ENCODE measurements around the gene TRIM7. TPM values are rescaled to one million over a fixed set of nuclear protein-coding genes. Genes with fewer than 3 reads are reported as not detected.
A peak's percentile ranks its signal among the peaks of the same experiment; 100 is the strongest.

The TRIM7 gene
- total and polyA plus RNA-seq, 2 of the 4 experiments (the other 2 are of a cell fraction), result 0.54 to 1.0 TPM

GRCh38 chr5:181207214-181207959 lies 2.4 kb upstream of the TRIM7 start:
- CTCF ChIA-PET, result interaction anchor here (0.7 to 1.3 kb wide), 5 partner anchors 15 to 654 kb away, joined by 3 to 10 read pairs (median 4); no protein-coding TSS in a partner anchor
- Histone ChIP-seq H2AK5ac (ENCODE audit: low read depth, low read length) (peak overlapping the region; percentile 17; the same call in 1 of the 2 replicates), H4K20me1 (ENCODE audit: insufficient read depth, low read length) (no peaks in the 10 kb centered on the region), H2BK20ac (ENCODE audit: low read depth, low read length) (no peak overlapping the region), H3K79me1 (ENCODE audit: low read depth in 1 of 2, low read length in 2 of 2) (no peaks in the 10 kb centered on the region), H3K9ac (ENCODE audit: low read depth, low read length) (peak overlapping the region; percentile 59), H3K27me3 (ENCODE audit: control insufficient read depth, insufficient read depth, low read length) (no peaks in the 10 kb centered on the region; the same call in 1 of the 2 replicates), H3K27ac (ENCODE audit: insufficient read depth, low read length) (peak overlapping the region; percentile 42), H4K5ac (ENCODE audit: low read depth, low read length) (no peak overlapping the region), H3K23ac (ENCODE audit: low read depth, low read length) (no peak overlapping the region), H2AFZ (replicated peaks; ENCODE audit: low read length, poor library complexity) (peak overlapping the region; percentile 92), H3K4me1 (ENCODE audit: control insufficient read depth, insufficient read depth, low read length) (peaks cover 4% of the 10 kb centered on the region; the same call in 1 of the 2 replicates), H3K56ac (ENCODE audit: extremely low read depth, insufficient read depth, low read length) (peak overlapping the region; percentile 56), H4K8ac (ENCODE audit: low read depth in 2 of 2, low read length in 2 of 2) (peak overlapping the region in 1 of 2 experiments; percentile 33; a peak in 1 of 4 replicates), H4K91ac (ENCODE audit: insufficient read depth, low read depth, low read length) (no peak overlapping the region; the same call in 1 of the 2 replicates), H2BK15ac (ENCODE audit: low read depth, low read length) (no peak overlapping the region), H3K36me3 (ENCODE audit: control insufficient read depth, insufficient read depth, low read length) (no peaks in the 10 kb centered on the region), H3K14ac (replicated peaks; ENCODE audit: low read depth, low read length) (peak overlapping the region; percentile 27), H3K4me2 (ENCODE audit: low read depth, low read length) (peak overlapping the region; percentile 94), H3K4me3 (ENCODE audit: insufficient read depth, low read depth, low read length) (peak overlapping the region; percentile 72), H3K18ac (ENCODE audit: low read depth, low read length) (no peak overlapping the region), H3K4ac (ENCODE audit: low read depth, low read length) (0 out of 2 replicates have a peak overlapping the region, but pooled peaks have one; percentile 9), H2BK120ac (ENCODE audit: low read depth, low read length) (no peak overlapping the region), H3K9me1 (ENCODE audit: insufficient read depth, low read length) (0 out of 2 replicates have a peak, but pooled peaks cover 6% of the 10 kb centered on the region), H2BK5ac (ENCODE audit: low read depth, low read length, poor library complexity, severe bottlenecking) (peak overlapping the region; percentile 48), H2AK9ac (replicated peaks; ENCODE audit: low read depth, low read length, poor library complexity) (peak overlapping the region; percentile 95), H3K9me3 (ENCODE audit: control insufficient read depth, insufficient read depth, low read length) (no peaks in the 10 kb centered on the region)
- TF ChIP-seq CEBPB (IDR thresholded peaks at IDR 0.05; ENCODE audit: low read depth, low read length) (0 out of 2 replicates have a peak, but pooled peaks have one; percentile 38), RCOR1 (IDR thresholded peaks at IDR 0.05; ENCODE audit: insufficient replicate concordance, low read length) (peak; percentile 19), BHLHE40 (IDR thresholded peaks at IDR 0.05; ENCODE audit: low read depth, low read length) (peak; percentile 67), POLR2A (IDR thresholded peaks at IDR 0.05; ENCODE audit: low read depth, low read length) (no peak), FOS (IDR thresholded peaks at IDR 0.05; ENCODE audit: low read depth, low read length) (peak; percentile 92), USF2 (IDR thresholded peaks at IDR 0.05; ENCODE audit: low read depth, low read length) (no peak)
- BruUV-seq (replicated peaks), result no TSS peak
- POLR2A ChIA-PET (ENCODE audit: unreplicated experiment), result interaction anchor here (0.6 to 1.3 kb wide), 3 partner anchors 9 to 915 kb away, joined by 3 read pairs; partner anchors contain the start of gene TRIM41
- peak; percentile 77 for ATAC-seq (ENCODE audit: low read depth)
- WGBS, 2 experiments (ENCODE audit: extremely low coverage in 2 of 2, insufficient read length in 1 of 2), result no CpG with 5 or more reads among the region's 36 CpGs
- in situ Hi-C loops (cut with MboI; ENCODE audit: low sequenced_read_pairs), result no loop called here
- dilution Hi-C loops (cut with HindIII; ENCODE audit: low sequenced_read_pairs, unreplicated experiment), result no loop called here
- DNase-seq, result peak; percentile 93
- intact Hi-C loops (cut with micrococcal nuclease), result loop anchor here (1.0 kb wide), 4 partner anchors 11 to 36 kb away; partner anchors contain the start of gene RACK1

All from IMR-90 (cell line).